ENCODE data around the gene ADAMTS15.

ADAMTS15 gene

GRCh38 chr11:130441719-130442118 lies 6.7 kb upstream of the ADAMTS15 start:
- H3K4me3 ChIP-seq (ENCODE audit: low read length), result no peak overlapping the region
- no peak for TF ChIP-seq CTCF (IDR thresholded peaks at IDR 0.05; ENCODE audit: insufficient read depth, low read depth, low read length, missing control alignments)
- DNase-seq (ENCODE audit: low read depth), result no peak

DNA sequence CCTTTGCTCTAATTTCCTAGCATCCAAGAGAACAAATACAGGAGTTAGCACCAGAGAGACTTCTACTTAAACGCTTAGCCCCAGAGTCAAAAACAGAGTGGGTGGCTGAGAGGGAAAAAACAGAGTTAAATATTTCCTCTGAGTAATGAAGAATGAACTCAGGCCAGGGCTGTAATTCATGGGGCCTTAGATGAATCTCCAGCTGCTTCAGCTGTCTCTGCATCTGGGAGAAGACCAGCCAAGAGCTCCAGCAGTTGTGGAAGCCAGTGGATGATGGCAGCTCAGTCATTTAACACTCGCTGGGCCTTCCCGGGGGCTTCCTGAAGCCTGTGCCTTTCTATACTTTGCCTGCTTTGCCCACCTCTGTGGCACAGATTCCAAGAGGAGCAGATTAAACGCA lies 5.7 kb upstream of the ADAMTS15 start:
- H3K4me3 ChIP-seq (ENCODE audit: low read length), result no peak overlapping the region
- DNase-seq (ENCODE audit: low read depth), result no peak

DNA sequence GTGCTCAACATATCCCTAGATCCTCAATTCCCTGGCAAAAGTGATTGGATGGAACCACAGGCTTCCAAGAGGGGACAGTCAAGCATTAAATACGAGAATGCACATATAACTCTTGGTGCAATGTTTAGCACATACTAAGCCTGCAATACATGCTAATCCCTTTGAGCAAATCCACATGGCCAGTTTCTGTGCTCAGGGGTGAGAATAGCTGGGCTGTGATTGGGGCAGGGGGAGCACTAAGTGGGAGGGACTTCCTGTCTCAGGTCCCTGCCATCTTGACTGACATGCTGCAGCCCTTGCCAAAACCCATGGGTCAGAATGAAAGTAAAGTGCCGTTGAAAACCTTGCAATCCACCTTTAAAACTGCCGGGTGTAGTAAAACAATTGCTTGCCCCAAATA lies 2.7 kb upstream of the ADAMTS15 start:
- DNase-seq (ENCODE audit: low read depth), result no peak
- no peak for TF ChIP-seq CTCF (IDR thresholded peaks at IDR 0.05; ENCODE audit: insufficient read depth, low read depth, low read length, missing control alignments)
- no peak overlapping the region for H3K4me3 ChIP-seq (ENCODE audit: low read length)

More for the DNA sequence above, 5.7 kb upstream of the ADAMTS15 start:
- no peak for TF ChIP-seq CTCF (IDR thresholded peaks at IDR 0.05; ENCODE audit: insufficient read depth, low read depth, low read length, missing control alignments)

GRCh38 chr11:130448039-130448415 lies 418 bp upstream of the ADAMTS15 start:
- no peak for DNase-seq (ENCODE audit: low read depth)
- H3K4me3 ChIP-seq (ENCODE audit: low read length), result peak overlapping the region; percentile 48
- no peak for TF ChIP-seq CTCF (IDR thresholded peaks at IDR 0.05; ENCODE audit: insufficient read depth, low read depth, low read length, missing control alignments)

- TF ChIP-seq CTCF (IDR thresholded peaks at IDR 0.05; ENCODE audit: insufficient read depth, low read depth, low read length, missing control alignments), result no peak
- H3K4me3 ChIP-seq (ENCODE audit: low read length), result peak overlapping the region; percentile 48
- DNase-seq (ENCODE audit: low read depth), result peak; percentile 33
These were observed 1.0 kb downstream of the ADAMTS15 start for GRCh38 chr11:130449310-130449990.

GRCh38 chr11:130449996-130450769 lies 1.7 kb downstream of the ADAMTS15 start:
- DNase-seq (ENCODE audit: low read depth), result peak; percentile 54
- H3K4me3 ChIP-seq (ENCODE audit: low read length), result peak overlapping the region; percentile 48

More at GRCh38 chr11:130449996-130450769, 1.7 kb downstream of the ADAMTS15 start:
- TF ChIP-seq CTCF (IDR thresholded peaks at IDR 0.05; ENCODE audit: insufficient read depth, low read depth, low read length, missing control alignments), result peak; percentile 31
